WTC11 (cell line): Measurements from ENCODE around the gene SMDT1. TPM values are rescaled to one million over a fixed set of nuclear protein-coding genes. Genes with fewer than 3 reads are reported as not detected.

ENCODE experiments used
- ELF4 ChIP-seq: sonication (generic); formaldehyde crosslinking; IDR thresholded peaks from 2 replicates; pipeline ENCODE4 v1.8.1; 2022; ENCODE audit warnings: low read depth, mild to moderate bottlenecking, moderate library complexity, missing genetic modification reagents
- ETV6 ChIP-seq: sonication (generic); formaldehyde crosslinking; IDR thresholded peaks from 2 replicates; pipeline ENCODE4 v1.8.1; 2022; ENCODE audit warnings: mild to moderate bottlenecking, missing genetic modification reagents
- FOXP4 ChIP-seq: sonication (generic); formaldehyde crosslinking; IDR thresholded peaks from 2 replicates; pipeline ENCODE4 v1.8.0; 2022; ENCODE audit warnings: mild to moderate bottlenecking, missing genetic modification reagents
- GABPB1 ChIP-seq: sonication (generic); formaldehyde crosslinking; IDR thresholded peaks from 2 replicates; pipeline ENCODE4 v1.8.1; 2023; ENCODE audit warnings: mild to moderate bottlenecking, missing genetic modification reagents
- MXD4 ChIP-seq: fragments of 250-450 bp; sonication (Bioruptor Pico); IDR thresholded peaks from 2 replicates; pipeline ENCODE4 v1.8.0; 2021; ENCODE audit warnings: mild to moderate bottlenecking, moderate library complexity, borderline replicate concordance
- MYBL2 ChIP-seq: sonication (generic); formaldehyde crosslinking; IDR thresholded peaks from 2 replicates; pipeline ENCODE4 v1.8.1; 2023; ENCODE audit warnings: mild to moderate bottlenecking, moderate library complexity, missing genetic modification reagents
- NFYB ChIP-seq: sonication (generic); formaldehyde crosslinking; conservative IDR thresholded peaks from 2 replicates; pipeline ENCODE4 v1.8.0; 2022; ENCODE audit warnings: low read depth, missing genetic modification reagents
- NR2C2 ChIP-seq: sonication (generic); formaldehyde crosslinking; IDR thresholded peaks from 2 replicates; pipeline ENCODE4 v1.8.0; 2022; ENCODE audit warnings: mild to moderate bottlenecking, missing genetic modification reagents
- TEAD4 ChIP-seq: sonication (generic); formaldehyde crosslinking; IDR thresholded peaks from 2 replicates; pipeline ENCODE4 v1.8.0; 2022; ENCODE audit warnings: mild to moderate bottlenecking, missing genetic modification reagents
- USF2 ChIP-seq: sonication (generic); formaldehyde crosslinking; IDR thresholded peaks from 2 replicates; pipeline ENCODE4 v1.8.1; 2023; ENCODE audit warnings: mild to moderate bottlenecking, missing genetic modification reagents, moderate library complexity
- ZNF416 ChIP-seq: fragments of 250-450 bp; sonication (Bioruptor Pico); IDR thresholded peaks from 2 replicates; pipeline ENCODE4 v1.9.0; 2021; ENCODE audit warnings: mild to moderate bottlenecking, inconsistent platforms
- ZNF425 ChIP-seq: fragments of 250-450 bp; sonication (Bioruptor Pico); conservative IDR thresholded peaks from 2 replicates; pipeline ENCODE4 v1.9.0; 2021; ENCODE audit warnings: mild to moderate bottlenecking
- total RNA-seq: library from RNA; stranded (reverse); gene quantifications from 3 replicates; pipeline ENCODE4 v1.2.3, GENCODE V29; 2021
- TF ChIP-seq, protein P1 (sequence below): sonication (generic); formaldehyde crosslinking; IDR thresholded peaks from 2 replicates; pipeline ENCODE4 v1.8.0; 2023; ENCODE audit warnings: mild to moderate bottlenecking, missing genetic modification reagents
- TF ChIP-seq, protein P2 (sequence below): sonication (generic); formaldehyde crosslinking; IDR thresholded peaks from 2 replicates; pipeline ENCODE4 v1.8.1; 2022; ENCODE audit warnings: mild to moderate bottlenecking, missing genetic modification reagents, moderate library complexity, borderline replicate concordance
- TF ChIP-seq, protein P3 (sequence below): sonication (generic); formaldehyde crosslinking; conservative IDR thresholded peaks from 2 replicates; pipeline ENCODE4 v1.8.1; 2022; ENCODE audit warnings: mild to moderate bottlenecking, missing genetic modification reagents
- TF ChIP-seq, protein P4 (sequence below): sonication (generic); formaldehyde crosslinking; IDR thresholded peaks from 2 replicates; pipeline ENCODE4 v1.8.1; 2023; ENCODE audit warnings: mild to moderate bottlenecking, moderate library complexity, missing genetic modification reagents

SMDT1 gene
- total RNA-seq, 1 experiment from 2014 or later: 39.9 TPM

DNA sequence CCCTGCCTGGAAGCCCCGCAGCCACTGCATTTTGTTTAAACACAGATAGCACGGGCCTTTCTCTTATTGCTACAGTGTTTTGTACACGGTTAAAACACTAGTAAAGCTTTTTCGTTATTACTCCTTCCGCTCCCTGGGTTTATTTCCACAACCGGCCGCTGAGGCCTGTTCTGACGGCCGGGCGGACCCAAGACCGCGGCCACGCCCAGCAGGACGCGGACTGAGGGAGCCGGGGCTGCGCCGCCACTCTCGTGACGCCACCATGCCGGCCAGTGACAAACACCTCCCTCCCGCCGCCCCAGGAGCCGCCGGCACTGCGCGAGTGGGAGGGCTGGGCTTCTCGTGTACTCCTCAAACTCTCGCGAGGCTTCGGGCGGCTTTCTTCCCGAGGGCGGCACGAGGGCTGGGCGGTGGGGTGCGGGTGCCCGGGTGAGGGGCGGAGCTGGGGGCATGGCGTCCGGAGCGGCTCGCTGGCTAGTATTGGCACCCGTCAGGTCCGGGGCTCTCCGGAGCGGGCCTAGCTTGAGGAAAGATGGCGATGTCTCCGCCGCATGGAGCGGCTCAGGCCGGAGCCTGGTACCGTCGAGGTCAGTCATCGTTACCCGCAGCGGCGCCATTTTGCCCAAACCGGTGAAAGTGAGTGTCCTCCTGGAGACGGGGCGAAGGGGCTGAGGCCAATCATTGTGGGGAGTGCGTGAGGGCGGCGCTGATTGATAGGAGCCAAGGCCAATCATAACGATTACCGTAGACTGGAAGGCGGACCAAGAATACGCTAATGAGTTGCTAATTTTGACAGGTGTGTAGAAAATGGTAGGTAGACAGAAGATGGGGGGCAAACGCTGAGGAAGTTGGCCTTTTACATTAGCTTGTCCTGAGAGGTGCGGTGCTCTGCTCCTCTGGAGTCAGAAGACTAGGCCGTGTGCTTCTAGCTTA, at the start of gene SMDT1 (continued):
- TF ChIP-seq, protein P1, sequence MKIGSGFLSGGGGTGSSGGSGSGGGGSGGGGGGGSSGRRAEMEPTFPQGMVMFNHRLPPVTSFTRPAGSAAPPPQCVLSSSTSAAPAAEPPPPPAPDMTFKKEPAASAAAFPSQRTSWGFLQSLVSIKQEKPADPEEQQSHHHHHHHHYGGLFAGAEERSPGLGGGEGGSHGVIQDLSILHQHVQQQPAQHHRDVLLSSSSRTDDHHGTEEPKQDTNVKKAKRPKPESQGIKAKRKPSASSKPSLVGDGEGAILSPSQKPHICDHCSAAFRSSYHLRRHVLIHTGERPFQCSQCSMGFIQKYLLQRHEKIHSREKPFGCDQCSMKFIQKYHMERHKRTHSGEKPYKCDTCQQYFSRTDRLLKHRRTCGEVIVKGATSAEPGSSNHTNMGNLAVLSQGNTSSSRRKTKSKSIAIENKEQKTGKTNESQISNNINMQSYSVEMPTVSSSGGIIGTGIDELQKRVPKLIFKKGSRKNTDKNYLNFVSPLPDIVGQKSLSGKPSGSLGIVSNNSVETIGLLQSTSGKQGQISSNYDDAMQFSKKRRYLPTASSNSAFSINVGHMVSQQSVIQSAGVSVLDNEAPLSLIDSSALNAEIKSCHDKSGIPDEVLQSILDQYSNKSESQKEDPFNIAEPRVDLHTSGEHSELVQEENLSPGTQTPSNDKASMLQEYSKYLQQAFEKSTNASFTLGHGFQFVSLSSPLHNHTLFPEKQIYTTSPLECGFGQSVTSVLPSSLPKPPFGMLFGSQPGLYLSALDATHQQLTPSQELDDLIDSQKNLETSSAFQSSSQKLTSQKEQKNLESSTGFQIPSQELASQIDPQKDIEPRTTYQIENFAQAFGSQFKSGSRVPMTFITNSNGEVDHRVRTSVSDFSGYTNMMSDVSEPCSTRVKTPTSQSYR (CRISPR knock-in tag): peak; percentile 30; the same call in 1 of the 2 replicates
- TF ChIP-seq, protein P2, sequence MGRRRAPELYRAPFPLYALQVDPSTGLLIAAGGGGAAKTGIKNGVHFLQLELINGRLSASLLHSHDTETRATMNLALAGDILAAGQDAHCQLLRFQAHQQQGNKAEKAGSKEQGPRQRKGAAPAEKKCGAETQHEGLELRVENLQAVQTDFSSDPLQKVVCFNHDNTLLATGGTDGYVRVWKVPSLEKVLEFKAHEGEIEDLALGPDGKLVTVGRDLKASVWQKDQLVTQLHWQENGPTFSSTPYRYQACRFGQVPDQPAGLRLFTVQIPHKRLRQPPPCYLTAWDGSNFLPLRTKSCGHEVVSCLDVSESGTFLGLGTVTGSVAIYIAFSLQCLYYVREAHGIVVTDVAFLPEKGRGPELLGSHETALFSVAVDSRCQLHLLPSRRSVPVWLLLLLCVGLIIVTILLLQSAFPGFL: no peak
- TF ChIP-seq MYBL2 (CRISPR knock-in tag) (peak; percentile 81; the same call in 1 of the 2 replicates), NFYB (CRISPR knock-in tag) (peak; percentile 92), USF2 (0 out of 2 replicates have a peak, but pooled peaks have one; percentile 27), NR2C2 (no peak), MXD4 (CRISPR knock-in tag) (no peak), ETV6 (peak; percentile 62), GABPB1 (peak; percentile 44; the same call in 1 of the 2 replicates), ELF4 (no peak), FOXP4 (CRISPR knock-in tag) (peak; percentile 74; the same call in 1 of the 2 replicates), TEAD4 (CRISPR knock-in tag) (no peak), ZNF425 (CRISPR knock-in tag) (no peak), ZNF416 (no peak)
- TF ChIP-seq, protein P3, sequence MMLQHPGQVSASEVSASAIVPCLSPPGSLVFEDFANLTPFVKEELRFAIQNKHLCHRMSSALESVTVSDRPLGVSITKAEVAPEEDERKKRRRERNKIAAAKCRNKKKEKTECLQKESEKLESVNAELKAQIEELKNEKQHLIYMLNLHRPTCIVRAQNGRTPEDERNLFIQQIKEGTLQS (CRISPR knock-in tag): peak; percentile 76; the same call in 1 of the 2 replicates
- TF ChIP-seq, protein P4, sequence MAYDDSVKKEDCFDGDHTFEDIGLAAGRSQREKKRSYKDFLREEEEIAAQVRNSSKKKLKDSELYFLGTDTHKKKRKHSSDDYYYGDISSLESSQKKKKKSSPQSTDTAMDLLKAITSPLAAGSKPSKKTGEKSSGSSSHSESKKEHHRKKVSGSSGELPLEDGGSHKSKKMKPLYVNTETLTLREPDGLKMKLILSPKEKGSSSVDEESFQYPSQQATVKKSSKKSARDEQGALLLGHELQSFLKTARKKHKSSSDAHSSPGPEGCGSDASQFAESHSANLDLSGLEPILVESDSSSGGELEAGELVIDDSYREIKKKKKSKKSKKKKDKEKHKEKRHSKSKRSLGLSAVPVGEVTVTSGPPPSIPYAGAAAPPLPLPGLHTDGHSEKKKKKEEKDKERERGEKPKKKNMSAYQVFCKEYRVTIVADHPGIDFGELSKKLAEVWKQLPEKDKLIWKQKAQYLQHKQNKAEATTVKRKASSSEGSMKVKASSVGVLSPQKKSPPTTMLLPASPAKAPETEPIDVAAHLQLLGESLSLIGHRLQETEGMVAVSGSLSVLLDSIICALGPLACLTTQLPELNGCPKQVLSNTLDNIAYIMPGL (CRISPR knock-in tag): peak; percentile 72; the same call in 1 of the 2 replicates
- TF ChIP-seq, all 79 proteins: peak for 20
